Renal cortical epithelial cell (primary cell): ENCODE measurements around the gene ABCB7. TPM values are rescaled to one million over a fixed set of nuclear protein-coding genes. Genes with fewer than 3 reads are reported as not detected.
A peak's percentile ranks its signal among the peaks of the same experiment; 100 is the strongest.
"Not testable (repeated sequence)": the region's sequence is repeated elsewhere in the genome, so short reads cannot be mapped to it uniquely, and the experiment has no call there.

Source experiments
- DNase-seq: peaks from one replicate; pipeline ENCODE4 v3.0.0-alpha.2; 2011; ENCODE audit warnings: low read depth
- total RNA-seq: library from RNA; depleted of rRNA; stranded (reverse); fragments of >200 nt; gene quantifications from 2 replicates; pipeline ENCODE4 v1.2.3, GENCODE V29; 2014

The ABCB7 gene
- total RNA-seq, 1 donor from 2014 or later, result 29.4 TPM

- DNase-seq, result no peak
These were observed 49.3 kb downstream of the ABCB7 start for GRCh38 chrX:75106772-75107171.

- no peak for DNase-seq
These were observed 59.8 kb downstream of the ABCB7 start for GRCh38 chrX:75096331-75096730.

- DNase-seq, result peak; percentile 69
These were observed 69.3 kb downstream of the ABCB7 start for GRCh38 chrX:75086731-75087195.

- no peak for DNase-seq
These were observed 71.3 kb downstream of the ABCB7 start for GRCh38 chrX:75084757-75085156.

- DNase-seq, result no peak
These were observed 79.7 kb downstream of the ABCB7 start for GRCh38 chrX:75076429-75076828.

- DNase-seq, result no peak
These were observed 81.6 kb downstream of the ABCB7 start for GRCh38 chrX:75074475-75074874.

- no peak for DNase-seq
These were observed 84.7 kb downstream of the ABCB7 start for GRCh38 chrX:75071334-75071733.

GRCh38 chrX:75067931-75068330 lies 88.2 kb downstream of the ABCB7 start:
- peak; percentile 0 for DNase-seq

GRCh38 chrX:75061701-75062100 lies 94.4 kb downstream of the ABCB7 start:
- DNase-seq, result peak; percentile 23

GRCh38 chrX:75051047-75051446 lies 105.0 kb downstream of the ABCB7 start:
- no peak for DNase-seq

- DNase-seq, result no peak
These were observed 110.7 kb downstream of the ABCB7 start for GRCh38 chrX:75045369-75045768.

GRCh38 chrX:75044142-75044541 lies 111.9 kb downstream of the ABCB7 start:
- DNase-seq, result not testable (repeated sequence)

- peak; percentile 1 for DNase-seq
These were observed 117.2 kb downstream of the ABCB7 start for GRCh38 chrX:75038925-75039324.

Other genes with a start within 250 kb of the ABCB7 start
- gene NEXMIF, start 230.8 kb downstream of the ABCB7 start, total RNA-seq, result 0.17 and 0.55 TPM in 2 replicates
- 23.1 and 26.9 TPM in 2 replicates for gene UPRT, start 117.8 kb upstream of the ABCB7 start, total RNA-seq